NCI-H2107 (cell line): ENCODE data around the gene NUDT19.
"Not testable (repeated sequence)": the region's sequence is repeated elsewhere in the genome, so short reads cannot be mapped to it uniquely, and the experiment has no call there.

Source experiments
- DNase-seq: peaks from one replicate; lab custom pipeline; 2025; lab: John Stamatoyannopoulos, UW

The NUDT19 gene

GRCh38 chr19:32691291-32691951 is at the start of gene NUDT19:
Gene NUDT19 (plus strand): TSS chr19:32691821. CDS start chr19:32691961, 140 bp downstream.
- peak; percentile 79 for DNase-seq

DNA sequence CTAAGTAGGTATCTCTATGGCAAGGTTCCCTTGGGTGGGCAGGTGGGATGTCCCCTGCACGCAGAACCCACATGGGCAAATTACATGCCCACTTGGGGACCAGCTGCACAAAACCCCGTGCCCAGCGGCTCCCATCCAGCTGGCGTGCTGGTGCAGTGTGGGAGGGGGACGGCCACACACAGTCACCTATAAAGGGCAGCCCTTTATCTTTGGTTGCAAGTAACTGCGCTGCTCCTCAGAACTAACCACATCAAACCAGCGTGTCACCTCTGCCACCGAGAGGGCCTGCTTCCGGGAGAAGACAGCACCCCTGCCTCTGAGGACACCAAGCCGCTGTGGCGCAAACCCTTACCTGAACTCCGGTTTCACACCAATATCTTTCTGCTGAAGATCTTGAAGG is 48.9 kb upstream of the NUDT19 start:
- no peak for DNase-seq

GRCh38 chr19:32646556-32646955 is 45.1 kb upstream of the NUDT19 start:
- no peak for DNase-seq

GRCh38 chr19:32647361-32647760 is 44.3 kb upstream of the NUDT19 start:
- DNase-seq = no peak

- no peak for DNase-seq
Measured at GRCh38 chr19:32649751-32650150, 41.9 kb upstream of the NUDT19 start.

- DNase-seq = no peak
Measured at GRCh38 chr19:32650671-32651070, 41.0 kb upstream of the NUDT19 start.

DNA sequence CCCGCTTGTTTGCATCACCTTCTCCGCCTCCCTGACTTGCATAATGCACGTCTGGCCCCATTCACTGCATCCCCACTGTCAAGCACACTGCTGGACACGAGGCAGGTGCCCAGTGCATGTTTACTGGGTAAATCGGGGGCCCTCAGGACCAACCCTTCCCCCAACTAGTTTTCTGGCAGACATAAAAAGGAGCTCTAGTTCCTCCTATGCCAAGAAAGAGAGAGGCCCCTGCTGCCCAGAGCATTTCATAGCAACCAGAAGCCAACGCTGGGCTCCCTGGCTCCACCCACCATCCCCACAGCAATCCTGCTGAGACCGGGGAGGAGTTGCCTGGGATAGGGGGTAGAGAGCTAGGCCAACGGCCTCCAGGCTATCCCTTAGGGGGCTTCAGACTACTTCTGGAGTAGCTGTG is 39.9 kb upstream of the NUDT19 start:
- DNase-seq = no peak

GRCh38 chr19:32652331-32652730 is 39.3 kb upstream of the NUDT19 start:
- not testable (repeated sequence) for DNase-seq

DNA sequence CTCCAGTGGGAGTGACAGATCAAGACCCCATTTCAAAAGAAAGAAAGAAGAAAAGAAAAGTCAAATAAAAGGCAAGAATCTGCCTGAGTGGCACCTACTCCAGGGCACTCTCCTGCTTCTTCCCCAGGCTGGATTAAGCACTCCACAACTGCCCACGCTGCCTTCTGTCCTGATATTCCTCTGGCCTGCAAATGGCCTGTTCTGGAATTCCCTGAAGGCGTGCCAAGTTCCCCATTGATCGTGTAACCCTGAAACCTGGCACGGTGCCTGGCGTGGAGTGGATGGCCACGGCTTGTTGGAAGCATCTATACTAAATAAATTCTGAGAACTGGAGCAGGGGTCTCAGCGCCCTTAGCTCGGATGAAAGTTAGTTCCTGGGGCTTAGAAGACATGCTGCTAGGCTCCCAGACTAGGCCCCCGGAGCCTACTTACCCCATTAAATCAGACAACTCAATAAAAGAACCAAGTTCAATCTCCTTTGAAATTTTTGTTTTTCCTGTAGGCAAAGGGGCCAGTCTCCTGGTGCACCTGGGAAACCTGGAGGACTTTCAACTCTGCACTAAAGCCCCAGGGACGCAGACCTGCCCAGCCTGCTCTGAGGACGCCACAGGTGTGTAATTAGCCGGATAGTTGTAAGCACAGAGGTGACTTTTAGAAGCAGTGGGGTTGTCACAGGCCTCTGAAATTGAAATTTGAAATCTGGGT is 38.6 kb upstream of the NUDT19 start:
- peak; percentile 43 for DNase-seq

DNA sequence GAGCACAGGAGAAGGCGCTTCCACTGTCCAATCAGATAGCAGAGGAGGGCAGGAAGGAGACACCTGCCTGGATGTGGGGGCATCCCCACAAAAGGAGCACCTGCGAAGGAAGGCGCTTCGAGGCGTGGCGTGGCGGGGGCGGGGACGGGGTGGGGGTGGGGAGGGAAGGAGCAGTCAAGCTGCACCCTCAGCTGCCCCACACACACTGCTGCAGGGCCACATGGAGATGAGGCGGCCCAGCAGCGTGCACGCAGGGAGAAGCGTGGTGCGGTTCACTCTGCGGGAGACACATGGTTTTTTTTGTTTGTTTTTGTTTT is 38.1 kb upstream of the NUDT19 start:
- DNase-seq = peak; percentile 17

- DNase-seq = not testable (repeated sequence)
Measured at GRCh38 chr19:32656379-32656778, 35.2 kb upstream of the NUDT19 start.

- no peak for DNase-seq
Measured at GRCh38 chr19:32658075-32658474, 33.5 kb upstream of the NUDT19 start.

GRCh38 chr19:32658527-32658926 is 33.1 kb upstream of the NUDT19 start:
- no peak for DNase-seq

DNA sequence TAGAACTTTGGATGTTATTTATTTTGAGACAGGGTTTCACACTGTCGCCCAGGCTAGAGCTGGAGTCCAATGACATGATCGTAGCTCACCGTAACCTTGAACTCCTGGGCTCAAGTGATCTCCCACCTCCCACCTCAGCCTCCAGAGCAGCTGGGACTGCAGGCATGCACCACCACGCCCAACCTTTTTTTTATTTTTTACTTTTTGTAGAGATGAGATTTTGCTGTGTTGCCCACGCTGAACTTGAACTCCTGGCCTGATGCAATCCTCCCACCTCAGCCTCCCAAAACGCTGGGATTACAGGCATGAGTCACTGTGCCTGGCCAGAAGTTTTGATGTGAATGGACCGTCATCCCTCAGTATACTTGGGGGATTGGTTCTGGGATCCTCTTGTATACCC is 30.3 kb upstream of the NUDT19 start:
- DNase-seq = no peak

GRCh38 chr19:32662186-32662585 is 29.4 kb upstream of the NUDT19 start:
- no peak for DNase-seq

DNA sequence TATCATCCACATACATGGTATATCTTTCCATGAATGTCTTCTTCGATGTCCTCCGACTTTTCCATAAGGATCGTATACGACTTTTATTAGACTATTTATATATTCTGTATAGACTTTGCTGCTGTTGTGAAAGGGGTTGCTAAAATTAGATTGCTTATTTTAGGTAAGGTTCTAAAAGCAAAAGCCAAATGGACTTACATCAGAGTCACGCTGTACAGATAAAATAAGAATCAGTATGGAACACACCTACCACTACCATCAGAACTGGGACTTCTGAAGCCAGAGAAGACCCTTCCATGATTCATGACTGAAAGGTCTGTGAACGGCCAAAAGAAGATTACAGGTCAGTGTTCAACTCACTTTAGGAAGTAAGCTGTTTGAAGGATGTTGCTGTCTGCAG is 25.5 kb upstream of the NUDT19 start:
- DNase-seq = no peak

DNA sequence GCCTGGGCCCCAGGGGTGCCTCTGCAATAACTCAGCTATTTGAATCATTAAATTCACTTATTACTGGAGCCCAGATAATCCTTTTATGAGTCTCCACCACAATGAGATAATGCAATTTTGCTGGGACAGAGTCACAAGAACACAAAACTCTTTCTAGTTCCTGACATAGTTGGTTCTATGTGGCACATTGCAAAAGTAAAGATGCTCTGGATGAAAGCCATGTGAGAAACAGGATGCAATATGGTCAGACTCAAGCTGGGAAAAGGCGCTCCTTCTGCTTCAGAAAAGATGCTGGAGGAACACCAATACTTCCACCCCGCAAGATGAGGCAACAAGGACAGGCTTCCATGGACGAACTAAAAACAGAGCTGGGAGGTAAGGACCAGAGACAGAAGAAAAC is 22.3 kb upstream of the NUDT19 start:
- no peak for DNase-seq

DNA sequence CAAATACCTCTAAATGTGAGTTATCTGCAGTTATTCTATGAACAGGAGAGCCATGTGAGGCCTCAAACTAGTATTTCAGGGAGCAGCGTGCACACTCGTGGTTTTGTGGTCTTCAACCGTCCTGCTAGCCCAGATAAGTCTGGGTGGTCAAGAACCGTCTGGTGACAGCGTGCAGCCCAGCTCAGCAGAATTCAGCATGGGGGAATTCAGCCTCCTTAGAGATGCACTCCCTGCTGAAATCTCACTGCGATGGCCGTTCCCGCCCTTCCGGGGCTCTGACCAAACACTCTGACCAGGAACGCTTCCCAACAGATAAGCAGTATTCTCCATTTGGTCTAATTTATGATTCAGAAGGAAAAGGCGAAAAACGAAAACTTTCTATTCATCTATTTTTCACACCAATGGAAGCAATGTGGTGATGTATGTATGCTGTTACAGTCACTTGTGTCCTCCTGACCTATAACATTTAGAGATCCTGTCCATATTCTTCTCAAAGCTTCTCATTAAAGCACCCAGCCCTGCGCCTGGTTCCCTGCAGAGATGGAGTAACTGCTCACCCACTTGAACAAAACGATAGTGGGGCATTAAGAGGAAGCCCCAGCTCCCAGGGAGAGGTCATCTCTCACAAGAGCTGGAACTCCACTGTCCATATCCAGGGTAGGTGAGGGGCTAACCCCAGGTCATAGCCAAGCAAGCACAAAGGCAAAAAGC is 19.6 kb upstream of the NUDT19 start:
- DNase-seq = no peak

DNA sequence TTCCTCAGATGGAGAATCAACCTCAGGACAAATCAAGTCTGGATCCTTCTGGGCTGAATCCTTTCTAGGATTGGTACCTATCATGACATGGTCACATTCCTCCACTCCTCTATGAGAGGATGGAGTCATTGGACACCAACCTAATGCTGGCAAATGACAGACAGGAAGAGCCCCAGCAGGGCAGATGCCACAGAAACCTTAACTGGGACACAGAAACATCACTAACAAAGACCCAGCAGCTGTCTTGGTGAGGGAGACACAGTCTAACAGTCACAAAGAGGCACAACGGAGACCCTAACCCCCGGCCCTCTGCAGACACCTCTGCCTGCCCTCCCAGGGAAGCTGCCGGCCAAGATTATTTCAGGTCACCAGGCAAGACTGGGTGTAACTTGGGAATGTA is 18.8 kb upstream of the NUDT19 start:
- DNase-seq = no peak

- DNase-seq = no peak
Measured at GRCh38 chr19:32673573-32673972, 18.0 kb upstream of the NUDT19 start.

GRCh38 chr19:32674153-32674930 is 17.3 kb upstream of the NUDT19 start:
- DNase-seq = no peak

- peak; percentile 98 for DNase-seq
Measured at GRCh38 chr19:32674931-32675719, 16.5 kb upstream of the NUDT19 start, which contains the start of gene ANKRD27. Gene ANKRD27 (minus strand): TSS chr19:32675180. CDS start chr19:32659015, 16,165 bp downstream.
